Kidney capillary endothelial cell (primary cell): ENCODE data around the gene UBE2E2.

Source experiments
- DNase-seq: peaks from one replicate; pipeline ENCODE4 v3.0.0-alpha.2; 2018; ENCODE audit warnings: low spot score

Gene UBE2E2

GRCh38 chr3:23240171-23240785 is 37.2 kb downstream of the UBE2E2 start:
- DNase-seq = no peak

- no peak for DNase-seq
These were observed 38.1 kb downstream of the UBE2E2 start for GRCh38 chr3:23241256-23241655.

- no peak for DNase-seq
These were observed 39.0 kb downstream of the UBE2E2 start for GRCh38 chr3:23242106-23242505.

- DNase-seq = no peak
These were observed 41.4 kb downstream of the UBE2E2 start for GRCh38 chr3:23244324-23245041.

GRCh38 chr3:23246651-23247050 is 43.5 kb downstream of the UBE2E2 start:
- no peak for DNase-seq

- no peak for DNase-seq
These were observed 45.5 kb downstream of the UBE2E2 start for GRCh38 chr3:23248594-23249131.

GRCh38 chr3:23249961-23250360 is 46.8 kb downstream of the UBE2E2 start:
- no peak for DNase-seq

GRCh38 chr3:23252122-23252521 is 49.0 kb downstream of the UBE2E2 start:
- no peak for DNase-seq

GRCh38 chr3:23253214-23253613 is 50.1 kb downstream of the UBE2E2 start:
- DNase-seq = no peak

- DNase-seq = no peak
These were observed 51.2 kb downstream of the UBE2E2 start for GRCh38 chr3:23254282-23254681.

GRCh38 chr3:23254835-23255234 is 51.7 kb downstream of the UBE2E2 start:
- no peak for DNase-seq

- DNase-seq = no peak
These were observed 53.8 kb downstream of the UBE2E2 start for GRCh38 chr3:23256741-23257435.

- DNase-seq = no peak
These were observed 55.0 kb downstream of the UBE2E2 start for GRCh38 chr3:23258110-23258509.

GRCh38 chr3:23259515-23259914 is 56.4 kb downstream of the UBE2E2 start:
- no peak for DNase-seq

GRCh38 chr3:23262766-23263165 is 59.6 kb downstream of the UBE2E2 start:
- DNase-seq = no peak

- no peak for DNase-seq
These were observed 60.7 kb downstream of the UBE2E2 start for GRCh38 chr3:23263796-23264195.

GRCh38 chr3:23264413-23264812 is 61.3 kb downstream of the UBE2E2 start:
- DNase-seq = no peak

GRCh38 chr3:23270423-23270822 is 67.3 kb downstream of the UBE2E2 start:
- DNase-seq = no peak

- DNase-seq = no peak
These were observed 69.0 kb downstream of the UBE2E2 start for GRCh38 chr3:23271876-23272741.

GRCh38 chr3:23272820-23273219 is 69.7 kb downstream of the UBE2E2 start:
- DNase-seq = no peak

GRCh38 chr3:23275061-23275460 is 71.9 kb downstream of the UBE2E2 start:
- no peak for DNase-seq

- no peak for DNase-seq
These were observed 72.7 kb downstream of the UBE2E2 start for GRCh38 chr3:23275814-23276213.
